Measurements from ENCODE around the gene ZFAND3. TPM values are rescaled to one million over a fixed set of nuclear protein-coding genes. Genes with fewer than 3 reads are reported as not detected.

The ZFAND3 gene
- polyA plus RNA-seq, 4 donors = 35.9 to 80.4 (median 40.9) TPM

- DNase-seq (no peak), FAIRE-seq (no peak)
- Histone ChIP-seq H3K4me1 (ENCODE audit: control insufficient read depth in 3 of 3, insufficient read depth in 2 of 3, low read depth in 1 of 3, low read length in 2 of 3) (peaks cover 0 to 11% (median 9%) of the 10 kb centered on the region in 3 donors), H3K4me3 (ENCODE audit: low read depth in 1 of 3, low read length in 3 of 3) (no peak overlapping the region), H3K27ac (ENCODE audit: low read depth in 1 of 3, low read length in 2 of 3) (no peak overlapping the region), H3K27me3 (ENCODE audit: control insufficient read depth in 3 of 3, insufficient read depth in 3 of 3, low read length in 3 of 3) (no peaks in the 10 kb centered on the region), H3K9me3 (ENCODE audit: control insufficient read depth in 2 of 2, insufficient read depth in 1 of 2, low read depth in 1 of 2, low read length in 1 of 2) (no peaks in the 10 kb centered on the region), H3K36me3 (ENCODE audit: control insufficient read depth in 3 of 3, insufficient read depth in 2 of 3, low read depth in 1 of 3, low read length in 3 of 3) (peaks cover 0 to 2% (median 0%) of the 10 kb centered on the region in 3 donors)
- 51 to 76% (median 54%) methylated on average over 1 of the region's 1 CpG for WGBS, 3 donors
Measured at GRCh38 chr6:37980222-37980595, 160.7 kb downstream of the ZFAND3 start.

- DNase-seq (no peak), FAIRE-seq (no peak)
- Histone ChIP-seq H3K4me1 (ENCODE audit: control insufficient read depth in 3 of 3, insufficient read depth in 2 of 3, low read depth in 1 of 3, low read length in 2 of 3) (peaks cover 0 to 11% (median 9%) of the 10 kb centered on the region in 3 donors), H3K27me3 (ENCODE audit: control insufficient read depth in 3 of 3, insufficient read depth in 3 of 3, low read length in 3 of 3) (no peaks in the 10 kb centered on the region), H3K27ac (ENCODE audit: low read depth in 1 of 3, low read length in 2 of 3) (no peak overlapping the region), H3K36me3 (ENCODE audit: control insufficient read depth in 3 of 3, insufficient read depth in 2 of 3, low read depth in 1 of 3, low read length in 3 of 3) (peaks cover 0 to 1% (median 0%) of the 10 kb centered on the region in 3 donors), H3K4me3 (ENCODE audit: low read depth in 1 of 3, low read length in 3 of 3) (no peak overlapping the region), H3K9me3 (ENCODE audit: control insufficient read depth in 2 of 2, insufficient read depth in 1 of 2, low read depth in 1 of 2, low read length in 1 of 2) (no peaks in the 10 kb centered on the region)
- 85 to 91% (median 87%) methylated on average over 2 of the region's 2 CpGs for WGBS, 3 donors
Measured at GRCh38 chr6:37981626-37982025, 162.1 kb downstream of the ZFAND3 start.

GRCh38 chr6:37982317-37982716 is 162.8 kb downstream of the ZFAND3 start:
- no peak for DNase-seq
- 86 to 93% (median 91%) methylated on average over 3 of the region's 3 CpGs for WGBS, 3 donors

GRCh38 chr6:37983720-37984501 is 164.4 kb downstream of the ZFAND3 start:
- Histone ChIP-seq H3K4me1 (ENCODE audit: control insufficient read depth in 3 of 3, insufficient read depth in 2 of 3, low read depth in 1 of 3, low read length in 2 of 3) (peaks cover 0 to 12% (median 11%) of the 10 kb centered on the region in 3 donors), H3K27ac (ENCODE audit: low read depth in 1 of 3, low read length in 2 of 3) (no peak overlapping the region), H3K36me3 (ENCODE audit: control insufficient read depth in 3 of 3, insufficient read depth in 2 of 3, low read depth in 1 of 3, low read length in 3 of 3) (no peaks in the 10 kb centered on the region), H3K9me3 (ENCODE audit: control insufficient read depth in 2 of 2, insufficient read depth in 1 of 2, low read depth in 1 of 2, low read length in 1 of 2) (no peaks in the 10 kb centered on the region), H3K4me3 (ENCODE audit: low read depth in 1 of 3, low read length in 3 of 3) (no peak overlapping the region), H3K27me3 (ENCODE audit: control insufficient read depth in 3 of 3, insufficient read depth in 3 of 3, low read length in 3 of 3) (no peaks in the 10 kb centered on the region)
- 79 to 88% (median 82%) methylated on average over 3 of the region's 3 CpGs for WGBS, 3 donors
- peak in 1 of 2 donors; percentile 16 for DNase-seq
- FAIRE-seq = no peak

More at GRCh38 chr6:37982317-37982716, 162.8 kb downstream of the ZFAND3 start:
- Histone ChIP-seq H3K4me1 (ENCODE audit: control insufficient read depth in 3 of 3, insufficient read depth in 2 of 3, low read depth in 1 of 3, low read length in 2 of 3) (peaks cover 0 to 11% (median 9%) of the 10 kb centered on the region in 3 donors), H3K4me3 (ENCODE audit: low read depth in 1 of 3, low read length in 3 of 3) (no peak overlapping the region), H3K27me3 (ENCODE audit: control insufficient read depth in 3 of 3, insufficient read depth in 3 of 3, low read length in 3 of 3) (no peaks in the 10 kb centered on the region), H3K36me3 (ENCODE audit: control insufficient read depth in 3 of 3, insufficient read depth in 2 of 3, low read depth in 1 of 3, low read length in 3 of 3) (no peaks in the 10 kb centered on the region), H3K27ac (ENCODE audit: low read depth in 1 of 3, low read length in 2 of 3) (no peak overlapping the region), H3K9me3 (ENCODE audit: control insufficient read depth in 2 of 2, insufficient read depth in 1 of 2, low read depth in 1 of 2, low read length in 1 of 2) (no peaks in the 10 kb centered on the region)
- no peak for FAIRE-seq

GRCh38 chr6:37984578-37984977 is 165.1 kb downstream of the ZFAND3 start:
- Histone ChIP-seq H3K9me3 (ENCODE audit: control insufficient read depth in 2 of 2, insufficient read depth in 1 of 2, low read depth in 1 of 2, low read length in 1 of 2) (no peaks in the 10 kb centered on the region), H3K4me1 (ENCODE audit: control insufficient read depth in 3 of 3, insufficient read depth in 2 of 3, low read depth in 1 of 3, low read length in 2 of 3) (peaks cover 0 to 12% (median 11%) of the 10 kb centered on the region in 3 donors), H3K4me3 (ENCODE audit: low read depth in 1 of 3, low read length in 3 of 3) (no peak overlapping the region), H3K27ac (ENCODE audit: low read depth in 1 of 3, low read length in 2 of 3) (no peak overlapping the region), H3K27me3 (ENCODE audit: control insufficient read depth in 3 of 3, insufficient read depth in 3 of 3, low read length in 3 of 3) (no peaks in the 10 kb centered on the region), H3K36me3 (ENCODE audit: control insufficient read depth in 3 of 3, insufficient read depth in 2 of 3, low read depth in 1 of 3, low read length in 3 of 3) (no peaks in the 10 kb centered on the region)
- FAIRE-seq = no peak
- DNase-seq = no peak
- 90 to 97% (median 93%) methylated on average over 2 of the region's 2 CpGs for WGBS, 3 donors

- 79 to 97% (median 83%) methylated on average over 7 of the region's 7 CpGs for WGBS, 3 donors
- Histone ChIP-seq H3K36me3 (ENCODE audit: control insufficient read depth in 3 of 3, insufficient read depth in 2 of 3, low read depth in 1 of 3, low read length in 3 of 3) (no peaks in the 10 kb centered on the region), H3K9me3 (ENCODE audit: control insufficient read depth in 2 of 2, insufficient read depth in 1 of 2, low read depth in 1 of 2, low read length in 1 of 2) (no peaks in the 10 kb centered on the region), H3K27me3 (ENCODE audit: control insufficient read depth in 3 of 3, insufficient read depth in 3 of 3, low read length in 3 of 3) (no peaks in the 10 kb centered on the region), H3K27ac (ENCODE audit: low read depth in 1 of 3, low read length in 2 of 3) (no peak overlapping the region), H3K4me1 (ENCODE audit: control insufficient read depth in 3 of 3, insufficient read depth in 2 of 3, low read depth in 1 of 3, low read length in 2 of 3) (peaks cover 0 to 9% (median 4%) of the 10 kb centered on the region in 3 donors), H3K4me3 (ENCODE audit: low read depth in 1 of 3, low read length in 3 of 3) (no peak overlapping the region)
- FAIRE-seq (no peak), DNase-seq (no peak)
Measured at GRCh38 chr6:37985355-37985754, 165.8 kb downstream of the ZFAND3 start.

- no peaks in the 10 kb centered on the region for H3K27me3 ChIP-seq (ENCODE audit: control insufficient read depth in 3 of 3, insufficient read depth in 3 of 3, low read length in 3 of 3)
- H3K4me1 ChIP-seq (ENCODE audit: control insufficient read depth in 3 of 3, insufficient read depth in 2 of 3, low read depth in 1 of 3, low read length in 2 of 3) = peaks cover 0 to 3% (median 3%) of the 10 kb centered on the region in 3 donors
- 86 to 95% (median 88%) methylated on average over 1 of the region's 1 CpG for WGBS, 3 donors
- no peak overlapping the region for H3K27ac ChIP-seq (ENCODE audit: low read depth in 1 of 3, low read length in 2 of 3)
- DNase-seq (no peak), FAIRE-seq (no peak)
- no peaks in the 10 kb centered on the region for H3K9me3 ChIP-seq (ENCODE audit: control insufficient read depth in 2 of 2, insufficient read depth in 1 of 2, low read depth in 1 of 2, low read length in 1 of 2)
- H3K4me3 ChIP-seq (ENCODE audit: low read depth in 1 of 3, low read length in 3 of 3) = no peak overlapping the region
- no peaks in the 10 kb centered on the region for H3K36me3 ChIP-seq (ENCODE audit: control insufficient read depth in 3 of 3, insufficient read depth in 2 of 3, low read depth in 1 of 3, low read length in 3 of 3)
Measured at GRCh38 chr6:37987018-37987417, 167.5 kb downstream of the ZFAND3 start.

- H3K27me3 ChIP-seq (ENCODE audit: control insufficient read depth in 3 of 3, insufficient read depth in 3 of 3, low read length in 3 of 3) = no peaks in the 10 kb centered on the region
- no peak overlapping the region for H3K4me3 ChIP-seq (ENCODE audit: low read depth in 1 of 3, low read length in 3 of 3)
- no peak for FAIRE-seq
- no peak for DNase-seq
- no peak overlapping the region for H3K27ac ChIP-seq (ENCODE audit: low read depth in 1 of 3, low read length in 2 of 3)
- peaks cover 0 to 3% (median 3%) of the 10 kb centered on the region in 3 donors for H3K4me1 ChIP-seq (ENCODE audit: control insufficient read depth in 3 of 3, insufficient read depth in 2 of 3, low read depth in 1 of 3, low read length in 2 of 3)
- 89 to 94% (median 94%) methylated on average over 2 of the region's 2 CpGs for WGBS, 3 donors
- no peaks in the 10 kb centered on the region for H3K9me3 ChIP-seq (ENCODE audit: control insufficient read depth in 2 of 2, insufficient read depth in 1 of 2, low read depth in 1 of 2, low read length in 1 of 2)
- H3K36me3 ChIP-seq (ENCODE audit: control insufficient read depth in 3 of 3, insufficient read depth in 2 of 3, low read depth in 1 of 3, low read length in 3 of 3) = no peaks in the 10 kb centered on the region
Measured at GRCh38 chr6:37987559-37987958, 168.0 kb downstream of the ZFAND3 start.
